NCI-H82 (cell line): ENCODE measurements around the gene OGFOD2.
A peak's percentile ranks its signal among the peaks of the same experiment; 100 is the strongest.

Experiments
- DNase-seq: peaks from one replicate; lab custom pipeline; 2025; lab: John Stamatoyannopoulos, UW

Gene OGFOD2

DNA sequence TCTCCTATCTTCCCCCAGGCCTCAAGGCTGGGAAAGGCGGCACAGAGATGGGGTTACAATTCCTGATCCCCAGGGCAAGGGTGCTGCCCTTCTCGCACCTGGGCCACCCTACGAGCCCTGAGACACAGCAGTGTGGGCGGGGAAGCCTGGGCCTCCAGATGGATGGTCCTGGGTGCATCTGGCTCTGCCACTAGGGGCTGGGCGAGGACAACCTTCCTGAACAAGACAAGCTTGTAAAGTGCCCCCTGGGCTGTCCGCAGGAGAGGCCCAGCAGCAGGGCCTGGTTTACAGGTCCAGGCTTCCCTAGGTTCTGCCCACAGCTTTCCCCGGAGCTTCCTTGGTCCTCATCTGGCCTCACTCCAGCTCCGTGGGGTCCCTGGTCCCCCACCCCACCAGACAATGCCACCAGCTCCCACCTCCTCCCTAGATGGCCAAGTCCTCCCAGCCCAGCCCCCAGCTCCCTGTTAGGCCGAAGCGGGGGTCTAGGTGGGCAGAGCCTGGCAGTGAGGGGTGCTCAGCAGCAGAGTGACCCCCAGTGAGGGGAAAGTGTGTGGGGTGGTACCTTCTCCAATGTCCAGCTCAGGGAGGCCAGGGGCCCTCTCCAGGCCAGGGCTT lies 14.3 kb downstream of the OGFOD2 start:
- DNase-seq, result peak; percentile 48

DNA sequence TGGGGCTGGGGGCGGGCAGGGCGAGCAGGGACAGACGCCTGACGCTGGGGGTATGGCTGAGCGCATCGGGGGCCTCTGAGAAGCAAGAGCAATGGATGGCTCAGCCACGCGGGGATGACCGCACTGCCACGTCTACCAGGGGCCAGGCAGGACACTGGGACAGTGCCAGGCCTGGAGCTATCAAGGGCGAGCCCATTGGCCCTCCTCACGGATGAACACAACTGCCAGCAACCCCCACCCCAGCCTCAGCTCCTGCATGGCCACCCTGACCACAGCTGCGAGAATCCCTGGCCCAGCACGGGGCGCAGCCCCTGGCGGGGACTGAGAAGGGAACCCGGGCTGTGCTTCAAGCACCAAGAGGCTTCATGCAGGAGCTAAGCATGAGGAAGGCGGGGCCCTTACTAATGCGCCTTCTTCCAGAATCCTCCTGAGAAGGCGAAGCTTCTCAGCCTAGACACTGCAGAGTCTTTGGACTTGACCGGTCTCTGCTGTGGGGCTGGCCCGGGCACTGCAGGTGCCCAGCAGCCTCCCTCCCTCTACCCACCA lies 14.9 kb downstream of the OGFOD2 start:
- DNase-seq, result no peak

DNA sequence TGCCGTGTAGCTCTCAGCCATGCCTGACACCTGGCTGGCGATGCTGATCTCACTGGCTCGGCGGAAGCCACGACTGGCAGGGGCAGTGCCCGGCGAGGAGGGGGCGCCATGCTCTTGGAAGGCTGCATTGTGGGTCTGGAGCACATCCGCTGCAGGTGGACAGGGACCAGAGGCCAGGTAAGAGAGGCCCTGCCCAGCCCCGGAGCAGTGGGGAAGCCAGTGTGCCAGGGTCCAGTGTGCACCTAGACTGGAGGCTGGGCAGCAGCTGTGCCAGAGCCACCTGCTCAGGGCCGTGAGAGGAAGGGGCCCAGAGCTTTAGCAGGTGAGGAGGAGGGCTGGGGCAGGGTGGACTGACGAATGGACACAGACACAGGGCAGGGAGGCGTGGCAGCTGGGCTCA lies 15.5 kb downstream of the OGFOD2 start:
- no peak for DNase-seq

DNA sequence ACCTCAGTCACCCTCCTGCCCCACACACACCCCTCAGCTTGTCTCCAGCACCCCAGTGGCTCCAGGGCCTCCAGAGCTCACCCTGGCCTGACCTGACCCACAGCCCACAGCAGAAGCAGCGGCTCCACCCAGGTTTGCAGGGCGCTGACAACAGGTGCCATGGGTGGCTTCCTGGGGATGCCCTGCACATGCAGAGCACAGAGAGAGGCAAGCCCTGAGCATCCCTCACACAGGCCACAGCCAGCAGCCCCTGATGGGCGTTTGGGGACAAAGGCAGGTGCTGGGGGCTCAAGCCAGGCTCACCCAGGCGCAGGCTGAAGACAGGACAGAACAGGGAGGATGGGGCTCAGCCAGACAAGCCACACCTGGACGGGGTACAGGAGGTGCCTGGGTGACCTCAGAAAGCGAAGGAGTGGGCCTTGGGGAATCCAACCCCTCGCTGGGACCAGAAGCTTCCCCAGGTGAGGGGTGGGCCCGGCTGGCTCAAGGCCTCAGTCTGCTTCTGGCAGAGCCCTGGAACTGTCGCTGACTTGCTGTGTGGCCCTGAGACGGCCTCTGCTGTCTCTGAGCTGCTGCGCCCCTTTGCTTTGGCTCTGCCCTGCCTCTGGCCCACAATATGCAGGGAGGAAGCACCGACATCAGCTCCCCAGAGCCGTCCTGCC lies 16.0 kb downstream of the OGFOD2 start:
- DNase-seq, result no peak

DNA sequence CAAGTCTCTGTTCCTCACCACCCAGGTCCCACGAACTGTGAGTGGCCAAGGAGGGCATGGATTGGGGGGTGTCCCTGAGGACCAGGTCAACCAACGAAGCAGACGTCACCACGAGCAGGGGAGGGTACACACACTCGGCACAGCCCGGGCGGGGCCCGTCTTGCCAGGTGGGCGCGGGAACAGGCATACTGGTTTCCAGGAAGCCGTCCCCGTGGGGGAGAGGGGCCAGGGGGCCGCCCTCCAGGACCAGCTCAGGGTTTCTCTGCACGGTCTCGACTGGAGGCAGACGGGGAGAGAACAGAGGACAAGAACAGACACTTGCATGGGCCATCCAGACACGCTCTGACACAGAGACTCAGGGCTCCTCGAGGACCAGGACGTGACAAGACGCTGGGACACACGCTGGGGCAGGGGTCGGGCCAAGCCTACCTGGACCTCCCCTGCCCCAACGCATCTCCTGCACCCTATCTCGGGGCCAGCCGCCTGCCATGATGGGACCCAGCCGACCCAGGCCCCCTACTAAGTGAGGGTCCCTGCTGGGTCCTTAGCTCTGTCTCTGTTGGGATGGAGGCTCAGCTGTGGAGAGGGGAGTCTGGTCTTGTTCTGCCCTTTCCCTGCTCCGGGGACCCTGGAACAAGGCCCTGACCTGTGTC lies 16.7 kb downstream of the OGFOD2 start:
- DNase-seq, result no peak

DNA sequence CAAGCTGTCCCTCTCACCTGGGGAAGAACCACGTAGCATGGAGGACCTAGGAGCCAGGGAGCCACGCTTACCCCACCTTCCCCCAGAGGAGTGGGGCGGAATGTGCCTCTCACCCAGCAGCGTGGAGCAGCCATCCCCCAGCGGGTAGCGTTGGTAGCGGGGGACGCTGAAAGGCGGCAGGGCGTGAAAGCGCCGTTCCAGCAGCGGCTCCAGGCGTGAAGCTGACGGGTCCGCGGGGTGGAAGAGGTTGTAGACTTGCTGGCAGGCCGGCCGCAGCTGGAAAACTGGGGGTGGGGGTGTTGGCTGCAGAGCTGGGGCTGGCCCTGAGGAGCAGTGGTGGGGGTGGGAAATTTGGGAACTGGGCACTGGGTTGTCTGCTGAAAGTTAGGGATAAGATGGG lies 17.3 kb downstream of the OGFOD2 start:
- peak; percentile 29 for DNase-seq

DNA sequence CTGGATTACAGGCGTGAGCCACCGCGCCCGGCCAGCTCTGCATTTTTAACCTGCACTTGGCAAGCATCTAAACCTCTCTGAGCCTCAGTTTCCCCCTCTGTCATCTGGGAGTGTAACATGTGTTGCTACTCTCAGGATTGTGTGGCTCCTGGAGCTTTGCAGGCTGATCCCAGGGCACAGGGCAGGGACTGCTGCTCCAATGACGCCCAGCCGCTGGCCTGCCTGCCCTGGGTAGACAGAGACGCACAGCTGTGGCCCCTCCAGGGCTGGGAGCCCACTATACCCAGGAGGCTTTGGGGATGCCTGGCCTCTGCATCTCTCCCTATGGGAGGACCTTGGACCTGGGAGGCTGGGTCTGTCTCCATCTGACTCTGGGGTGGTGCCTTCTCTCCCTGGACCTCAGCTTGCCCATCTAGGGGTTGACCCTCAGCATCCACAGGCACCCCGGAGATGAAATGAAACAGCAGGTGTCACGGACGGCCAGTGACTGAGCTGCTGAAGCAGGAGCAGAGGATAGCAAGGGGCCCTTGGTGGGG lies 19.2 kb downstream of the OGFOD2 start:
- no peak for DNase-seq

DNA sequence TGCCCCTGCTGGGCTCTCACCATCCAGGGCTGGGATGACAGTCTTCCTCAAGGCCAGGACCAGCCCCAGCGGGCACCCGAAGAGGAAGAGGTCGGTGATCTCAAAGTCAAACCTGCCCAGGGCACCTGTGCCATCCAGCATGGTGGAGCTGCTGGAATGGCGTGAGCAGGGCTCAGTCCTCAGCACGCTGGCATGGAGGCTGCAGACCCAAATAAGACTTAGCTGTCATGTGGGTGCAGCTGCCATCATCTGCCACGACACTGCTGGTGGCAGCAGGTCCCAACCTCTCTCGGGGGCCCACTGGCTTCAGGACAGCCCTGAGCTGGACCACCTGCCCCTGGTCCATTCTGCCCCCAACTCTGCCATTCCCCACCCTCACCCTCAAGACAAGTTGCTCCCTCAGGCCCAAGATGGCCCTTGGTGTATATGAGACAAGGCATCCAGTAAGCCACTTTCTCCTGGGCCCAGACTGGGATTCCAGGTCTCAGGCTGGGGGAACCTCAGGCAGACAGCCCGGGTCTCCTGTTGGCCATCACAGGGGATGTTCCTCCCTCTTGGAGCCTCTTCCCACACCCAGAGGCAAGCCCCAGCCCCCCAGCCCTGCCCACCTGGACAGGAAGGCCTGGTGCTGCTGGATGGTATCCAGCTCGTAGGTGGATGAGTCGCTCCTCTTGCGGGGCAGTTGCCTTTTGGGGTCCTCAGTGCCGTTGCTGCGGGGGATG lies 19.9 kb downstream of the OGFOD2 start:
- no peak for DNase-seq

DNA sequence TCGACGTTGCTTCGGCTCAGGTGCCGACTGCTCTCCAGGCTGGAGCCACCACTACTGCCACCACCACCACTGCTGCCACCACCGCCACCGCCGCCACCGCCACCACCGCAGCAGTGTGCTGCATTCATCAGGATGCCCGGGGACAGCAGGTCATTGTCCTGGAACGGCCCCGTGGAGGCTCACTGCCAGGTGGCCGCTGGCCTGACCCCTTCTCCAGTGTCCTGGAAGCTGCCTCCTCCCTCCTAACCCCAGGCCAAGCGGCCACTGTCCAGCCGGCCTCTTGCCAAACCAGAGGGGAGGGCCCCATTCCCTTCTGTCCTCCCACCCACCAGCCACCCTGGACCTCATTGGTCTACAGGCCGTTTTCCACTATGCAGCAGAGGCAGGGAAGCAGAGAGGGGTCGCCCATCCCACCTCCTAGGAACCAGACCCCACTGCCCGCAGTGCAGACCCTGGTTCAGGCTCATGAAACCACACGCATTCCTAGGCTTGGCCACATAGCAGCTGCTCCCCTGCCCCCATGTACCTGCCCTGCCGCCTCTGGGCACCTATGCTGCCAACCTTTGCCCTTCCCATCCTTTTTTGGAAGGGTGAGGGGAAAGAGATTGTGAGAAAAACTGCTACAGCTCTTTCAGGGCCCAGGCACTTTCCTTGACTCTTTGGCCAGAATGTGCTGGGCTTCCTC lies 20.6 kb downstream of the OGFOD2 start:
- DNase-seq, result no peak

DNA sequence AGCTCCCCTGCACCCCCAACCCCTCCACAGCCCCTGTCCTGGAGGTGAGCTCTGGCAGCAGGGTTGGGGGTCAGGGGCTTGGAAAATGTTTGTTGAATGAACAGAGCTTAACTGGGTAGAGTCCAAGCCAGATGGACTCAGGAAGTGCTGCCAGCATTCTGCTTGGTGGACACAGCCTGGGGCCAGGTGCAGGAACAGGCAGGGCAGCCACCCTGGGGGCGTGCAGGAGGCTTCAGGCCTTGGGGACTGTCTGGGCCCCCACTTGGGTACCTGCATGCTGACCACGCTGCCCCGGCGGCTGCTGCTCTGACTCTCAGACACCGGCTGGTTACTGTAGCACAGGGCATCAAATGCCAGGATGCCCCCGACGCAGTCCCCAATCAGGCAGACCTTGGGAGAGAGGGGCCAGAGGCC lies 21.2 kb downstream of the OGFOD2 start:
- no peak for DNase-seq

DNA sequence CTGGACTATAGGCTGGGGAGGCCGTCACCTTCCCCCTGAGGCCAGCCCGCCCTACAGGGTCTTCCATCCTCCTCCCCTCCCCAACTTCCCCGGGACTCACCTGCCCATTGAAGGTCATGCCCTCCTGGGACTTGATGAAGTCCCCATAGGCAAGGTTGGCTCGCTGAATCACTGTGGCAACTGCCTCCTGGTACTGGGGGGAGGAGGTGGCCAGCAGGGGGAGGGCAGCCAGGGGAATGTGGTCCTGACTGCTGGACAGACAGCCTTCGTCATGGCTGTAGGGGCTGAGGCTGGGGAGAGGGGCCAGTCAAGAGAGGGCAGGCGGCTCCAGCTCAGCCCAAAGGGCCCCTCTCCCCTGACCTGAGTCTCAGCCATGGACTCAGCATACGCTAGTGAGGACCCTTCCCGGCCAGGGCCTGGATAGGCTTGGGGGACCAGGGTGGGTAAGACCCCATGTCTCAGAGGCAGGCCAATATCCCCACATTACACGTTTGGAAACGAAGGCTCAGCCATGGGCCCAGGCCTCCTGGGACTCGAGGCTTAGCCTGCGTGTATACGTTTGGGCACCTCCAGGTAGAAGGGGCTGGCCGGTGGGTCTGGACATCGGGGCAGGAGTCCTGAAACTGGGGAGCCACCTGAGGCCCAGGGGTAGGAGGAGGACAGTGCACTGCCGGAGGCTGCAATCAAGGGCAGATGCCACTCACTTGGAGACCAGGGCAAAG lies 21.7 kb downstream of the OGFOD2 start:
- DNase-seq, result no peak

DNA sequence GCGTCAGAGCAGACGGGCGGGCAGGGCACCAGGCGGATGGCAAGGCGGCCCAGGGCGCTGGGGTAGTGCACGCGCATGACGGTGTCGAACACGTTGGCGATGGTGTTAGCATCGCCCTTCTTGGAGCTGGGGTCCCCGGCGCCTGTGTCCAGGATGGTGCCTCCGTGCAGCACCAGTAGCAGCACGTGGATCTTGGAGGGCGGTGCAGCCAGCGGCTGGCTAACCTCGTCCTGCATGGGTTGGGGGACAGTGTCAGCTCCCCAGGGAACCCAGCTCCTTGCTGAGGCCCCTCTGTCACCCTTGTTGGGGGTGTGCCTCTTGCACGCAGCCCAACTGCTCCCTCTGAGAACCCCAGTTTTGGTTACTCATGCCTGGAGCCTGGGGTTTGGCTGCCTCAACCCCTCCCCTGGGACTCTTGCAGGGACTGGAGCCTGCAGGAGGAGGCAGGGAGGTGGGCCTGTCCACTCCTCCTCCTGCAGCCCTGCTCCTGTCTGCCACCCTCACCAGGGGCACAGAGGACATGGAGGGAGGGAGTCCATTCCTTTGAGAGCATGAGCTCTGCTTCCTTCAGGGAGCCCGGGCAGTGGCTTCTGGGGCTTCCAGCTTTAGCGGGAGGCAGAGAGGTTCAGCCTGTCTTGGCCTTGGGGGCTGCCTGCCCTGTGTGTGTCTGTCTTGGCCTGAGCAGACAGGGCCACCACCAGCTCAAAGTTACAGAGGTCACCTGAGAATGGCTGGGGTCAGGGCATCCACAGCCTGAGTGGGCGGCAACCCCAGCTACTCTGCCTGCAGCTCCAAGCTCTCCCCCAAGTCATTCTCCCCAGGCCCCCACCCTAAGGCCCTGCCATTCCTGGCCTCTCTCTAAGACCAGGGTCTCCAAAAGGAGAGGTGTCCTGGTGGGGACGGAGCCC lies 22.6 kb downstream of the OGFOD2 start:
- no peak for DNase-seq

DNA sequence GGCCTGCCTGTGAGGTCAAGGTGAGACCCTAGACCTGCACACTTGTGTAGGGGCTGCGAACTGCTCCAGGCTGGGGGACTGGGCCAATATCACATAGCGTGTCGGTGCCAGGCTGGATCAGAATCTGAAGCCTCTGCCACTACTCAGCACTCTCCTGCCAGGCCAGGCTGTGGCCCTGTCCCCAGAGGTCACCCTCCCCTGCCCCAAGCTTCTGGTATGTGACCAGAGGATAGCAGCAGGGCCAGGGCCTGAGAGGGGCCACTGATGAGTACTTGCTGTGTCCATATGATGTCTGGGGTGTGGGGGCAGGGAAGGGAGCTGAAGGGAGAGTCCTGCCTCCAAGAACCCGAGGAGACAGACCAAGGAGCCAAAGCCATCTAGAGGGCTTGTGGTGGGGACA lies 23.3 kb downstream of the OGFOD2 start:
- DNase-seq, result no peak

DNA sequence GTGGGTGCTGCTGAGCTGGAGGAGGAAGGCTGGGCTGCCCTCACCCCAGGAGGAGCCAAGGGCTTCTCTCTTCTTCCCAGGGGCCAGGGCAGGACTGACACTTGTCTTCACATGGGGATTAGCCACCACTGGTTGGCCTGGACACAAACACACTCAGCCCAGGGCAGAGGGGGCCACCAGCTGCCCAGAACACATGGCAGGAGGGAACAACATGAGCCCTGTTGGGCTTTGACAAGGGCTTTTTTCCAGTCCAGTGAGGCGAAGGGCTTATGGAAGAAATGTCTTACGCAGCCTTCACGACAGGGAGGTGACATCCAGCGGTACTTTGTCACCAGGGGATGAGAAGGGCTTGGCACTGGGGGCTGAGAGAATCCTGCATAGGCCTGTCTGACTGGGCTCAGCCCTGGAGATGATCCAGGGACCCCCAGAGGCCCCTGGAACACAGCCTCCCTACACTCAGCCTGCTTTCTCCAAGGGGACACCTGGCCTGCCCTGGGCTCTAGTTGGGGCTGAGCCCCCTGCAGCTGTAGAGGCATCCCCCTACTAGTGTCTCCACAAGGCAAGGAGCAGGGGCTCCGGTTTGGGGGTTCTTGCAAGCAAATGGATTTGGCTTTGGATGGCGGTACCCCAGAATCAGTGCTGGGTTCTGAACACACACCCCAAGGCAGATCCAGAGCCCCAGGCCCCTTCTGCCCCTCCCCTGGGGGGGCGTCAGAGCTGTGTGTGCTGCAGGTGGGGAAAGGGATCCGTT lies 24.3 kb downstream of the OGFOD2 start:
- peak; percentile 69 for DNase-seq

DNA sequence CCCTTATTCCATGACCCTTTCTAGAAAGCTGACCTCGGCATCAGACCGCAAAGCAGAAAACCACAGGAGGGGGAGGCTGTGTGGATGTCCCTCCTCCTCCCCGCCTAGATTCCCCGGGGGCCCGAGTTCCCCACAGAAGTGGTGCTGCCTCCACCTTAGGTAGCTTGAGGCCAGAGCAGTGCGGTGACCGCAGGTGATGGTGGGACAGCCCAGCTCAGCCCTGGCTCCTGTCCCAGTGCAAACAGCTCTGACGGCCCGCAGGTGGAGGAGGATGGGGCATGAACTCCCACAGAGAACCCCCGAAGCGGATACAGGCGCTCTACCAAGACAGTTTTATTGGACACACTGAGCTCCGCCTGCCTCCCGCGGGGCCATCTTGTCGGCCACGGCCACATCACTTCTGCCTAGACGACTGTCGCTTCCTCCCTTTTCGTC lies 25.0 kb downstream of the OGFOD2 start:
- no peak for DNase-seq

DNA sequence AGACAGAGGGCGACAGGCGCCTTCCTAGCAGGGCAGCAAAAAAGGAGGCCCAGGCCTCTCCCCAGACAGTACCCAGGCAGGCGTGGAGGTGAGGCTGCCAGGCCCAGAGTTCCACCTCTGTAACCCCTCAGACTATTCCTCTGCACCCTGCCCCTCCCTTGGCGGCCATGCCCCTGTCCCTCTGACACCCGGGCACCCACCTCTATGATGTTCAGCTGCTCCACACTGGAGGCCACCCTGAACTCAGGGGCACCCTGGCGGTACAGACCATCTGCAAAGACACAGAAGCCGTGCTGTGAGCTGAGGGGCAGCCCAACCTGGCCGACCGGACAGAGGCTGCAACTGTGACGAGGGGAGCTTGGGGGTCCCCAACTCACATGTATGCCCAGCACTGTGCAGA lies 25.5 kb downstream of the OGFOD2 start:
- DNase-seq, result no peak

DNA sequence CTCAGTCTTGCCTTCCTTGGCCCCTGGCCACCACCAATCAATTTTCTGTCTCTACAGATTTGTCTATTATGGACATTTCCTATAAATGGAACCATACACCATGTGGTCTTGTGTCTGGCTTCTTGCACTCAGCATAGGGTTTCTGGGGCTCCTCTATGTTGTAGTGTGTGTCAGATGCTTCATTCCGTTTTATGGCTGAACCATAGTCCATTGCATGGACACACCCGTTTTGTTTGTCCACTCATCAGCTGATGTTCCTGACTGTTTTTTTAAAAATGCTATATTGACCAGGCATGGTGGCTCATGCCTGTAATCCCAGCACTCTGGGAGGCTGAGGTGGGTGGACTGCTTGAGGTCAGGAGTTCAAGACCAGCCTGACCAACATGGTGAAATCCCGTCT lies 26.4 kb downstream of the OGFOD2 start:
- DNase-seq, result no peak

DNA sequence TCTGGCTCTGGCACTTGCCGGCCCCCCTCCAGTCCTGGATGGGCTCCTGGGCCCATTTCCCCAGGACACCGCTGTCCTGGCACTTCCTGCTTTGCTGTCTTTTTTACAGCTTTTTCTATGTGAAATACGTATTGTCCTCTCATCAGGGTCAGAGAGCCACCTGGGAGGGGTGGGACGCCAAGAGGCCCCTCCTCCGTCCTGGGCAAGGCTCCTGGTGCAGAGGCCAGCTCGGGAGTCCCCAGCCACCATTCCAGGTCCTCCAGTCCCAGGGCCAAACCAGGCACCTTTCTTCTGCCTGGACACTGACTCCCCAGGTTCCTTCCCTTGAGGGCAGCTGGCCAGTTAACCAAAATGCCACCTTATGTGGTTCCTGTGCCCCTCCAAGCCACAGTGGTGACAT lies 28.2 kb downstream of the OGFOD2 start:
- DNase-seq, result no peak

DNA sequence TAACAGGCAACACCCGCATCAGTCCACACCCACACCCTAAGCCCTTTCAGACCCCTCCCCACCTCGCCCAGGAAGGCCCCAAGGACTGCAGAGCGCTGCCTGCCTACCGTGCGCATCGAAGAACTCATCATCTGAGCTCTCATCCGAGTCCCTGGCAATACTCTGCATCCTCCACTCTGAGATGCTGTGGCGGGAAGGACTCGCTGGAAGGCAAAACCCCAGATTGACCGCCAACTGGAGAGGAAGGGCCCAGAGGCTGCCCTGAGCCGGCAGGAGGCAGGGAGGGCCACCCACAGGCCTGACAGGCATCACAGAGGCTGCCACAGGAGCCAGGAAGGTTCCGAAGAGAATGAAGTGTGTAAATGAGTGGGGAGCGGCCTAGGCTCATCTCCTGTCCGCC lies 29.2 kb downstream of the OGFOD2 start:
- DNase-seq, result no peak
